ENCODE results near the gene CENPF. TPM values are rescaled to one million over a fixed set of nuclear protein-coding genes. Genes with fewer than 3 reads are reported as not detected.

Gene CENPF
- total and polyA plus RNA-seq, 2 of the 13 experiments (the other 11 are each of a cell fraction or from before 2014, with no cell fraction given) = 14.7 to 84.9 TPM

GRCh38 chr1:214563881-214564280 lies 39.1 kb upstream of the CENPF start:
- no peak overlapping the region for H3K4me2 ChIP-seq (ENCODE audit: low read depth, low read length)
- H3K27ac ChIP-seq (ENCODE audit: extremely low read length, insufficient read depth, low read length) = no peak overlapping the region
- no TSS peak for BruUV-seq (replicated peaks)
- FAIRE-seq (no peak), ATAC-seq (no peak), DNase-seq (ENCODE audit: low spot score) (no peak)
- no peak overlapping the region for H2AFZ ChIP-seq (ENCODE audit: low read length)
- no peaks in the 10 kb centered on the region for H3K36me3 ChIP-seq (replicated peaks in 1 of 2; ENCODE audit: control insufficient read depth in 1 of 2, insufficient read depth in 2 of 2, low read length in 2 of 2)
- intact Hi-C loops (cut with micrococcal nuclease; ENCODE audit: unreplicated experiment) (no loop called here), in situ Hi-C loops (cut with HindIII; ENCODE audit: extremely low pct_ligation_motif_present, low pct_unique_long_range_greater_than_20kb) (loop anchor here (10.0 kb wide), 1 partner anchor 139 kb away; no protein-coding TSS in a partner anchor)
- CTCF ChIA-PET (ENCODE audit: low intra/inter-chr PET ratio, low total read pairs) = no interaction called here
- H3K79me2 ChIP-seq (ENCODE audit: insufficient read depth, low read length) = no peaks in the 10 kb centered on the region
- H3K27me3 ChIP-seq (ENCODE audit: control insufficient read depth in 1 of 2, insufficient read depth in 2 of 2, low read length in 2 of 2) = 0 out of 5 replicates have a peak, but pooled peaks cover 0 to 3% of the 10 kb centered on the region in 2 experiments
- H3K4me1 ChIP-seq (ENCODE audit: insufficient read depth, low read length) = no peaks in the 10 kb centered on the region
- POLR2A ChIA-PET = no interaction called here
- H3K9ac ChIP-seq (ENCODE audit: insufficient read depth, low read depth, low read length) = no peak overlapping the region
- no peak overlapping the region for H3K4me3 ChIP-seq (replicated peaks in 1 of 3; ENCODE audit: insufficient read depth in 1 of 3, low read depth in 2 of 3, low read length in 3 of 3)
- H3K9me3 ChIP-seq (ENCODE audit: low read length) = no peaks in the 10 kb centered on the region
- no peaks in the 10 kb centered on the region for H4K20me1 ChIP-seq (ENCODE audit: insufficient read depth, low read length)
- TF ChIP-seq CREM (IDR thresholded peaks at IDR 0.05) (no peak), CREM (CRISPR knock-in tag; IDR thresholded peaks at IDR 0.05) (no peak), NFYC (CRISPR knock-in tag; IDR thresholded peaks at IDR 0.05) (no peak), ZNF646 (CRISPR knock-in tag; IDR thresholded peaks at IDR 0.05) (no peak), HNF1A (IDR thresholded peaks at IDR 0.05; ENCODE audit: low read depth) (no peak), HNF1A (CRISPR knock-in tag; IDR thresholded peaks at IDR 0.05; ENCODE audit: borderline replicate concordance) (no peak), REPIN1 (CRISPR knock-in tag; IDR thresholded peaks at IDR 0.05; ENCODE audit: borderline replicate concordance, low read depth) (no peak), TOE1 (CRISPR knock-in tag; IDR thresholded peaks at IDR 0.05) (no peak), NR2F6 (IDR thresholded peaks at IDR 0.05) (no peak), NR2F6 (CRISPR knock-in tag; IDR thresholded peaks at IDR 0.05) (no peak), ETV5 (CRISPR knock-in tag; IDR thresholded peaks at IDR 0.05; ENCODE audit: borderline replicate concordance) (no peak), RNF219 (CRISPR knock-in tag; IDR thresholded peaks at IDR 0.05) (no peak), SIX1 (CRISPR knock-in tag; IDR thresholded peaks at IDR 0.05; ENCODE audit: borderline replicate concordance) (no peak), ZNF878 (CRISPR knock-in tag; IDR thresholded peaks at IDR 0.05) (no peak), ATAD3A (CRISPR knock-in tag; IDR thresholded peaks at IDR 0.05) (no peak)
